Neural cell (in vitro differentiated cells): Measurements from ENCODE around the gene VWA3B. TPM values are rescaled to one million over a fixed set of nuclear protein-coding genes. Genes with fewer than 3 reads are reported as not detected.

Experiments used
- H2AFZ ChIP-seq: fragments of 200-600, 300-800 bp; sonication (generic), shearing (Covaris generic); 2 replicates; pipeline ENCODE4 v1.6.0; 2014; ENCODE audit warnings: low read depth, mild to moderate bottlenecking, antibody characterized with exemption, low read length, moderate library complexity
- H3F3A ChIP-seq: fragments of 200-600 bp; shearing (Covaris generic); 2 replicates; pipeline ENCODE4 v1.6.1; 2016; ENCODE audit warnings: mild to moderate bottlenecking, moderate library complexity, mixed read lengths, antibody characterized with exemption, low read length; ENCODE audit not compliant: insufficient read depth, poor library complexity, severe bottlenecking
- H3K27ac ChIP-seq: fragments of 200-600, 300-800 bp; sonication (generic), shearing (Covaris generic); 2 replicates; pipeline ENCODE4 v1.5.1; 2014; ENCODE audit warnings: mild to moderate bottlenecking, low read length, moderate library complexity
- H3K27me3 ChIP-seq: fragments of 300-800, 200-600 bp; sonication (generic), shearing (Covaris generic); 2 replicates; pipeline ENCODE4 v1.6.0; 2014; ENCODE audit warnings: mild to moderate bottlenecking, low read depth, low read length, moderate library complexity; ENCODE audit not compliant: insufficient read depth
- H3K36me3 ChIP-seq: fragments of 300-800, 200-600 bp; sonication (generic), shearing (Covaris generic); 2 replicates; pipeline ENCODE4 v1.5.1; 2014; ENCODE audit warnings: mild to moderate bottlenecking, antibody characterized with exemption, low read length, moderate library complexity; ENCODE audit not compliant: insufficient read depth
- H3K4me2 ChIP-seq: fragments of 300-800, 200-600 bp; sonication (generic), shearing (Covaris generic); 2 replicates; pipeline ENCODE4 v1.6.0; 2014; ENCODE audit warnings: mild to moderate bottlenecking, low read length
- H3K4me3 ChIP-seq: fragments of 300-800, 200-600 bp; sonication (generic), shearing (Covaris generic); 2 replicates; pipeline ENCODE4 v1.5.1; 2014; ENCODE audit warnings: mild to moderate bottlenecking, low read length, moderate library complexity
- H3K79me2 ChIP-seq: fragments of 200-600 bp; shearing (Covaris generic); replicated peaks from 2 replicates; pipeline ENCODE4 v1.6.0; 2014; ENCODE audit warnings: mild to moderate bottlenecking, low read length, moderate library complexity; ENCODE audit not compliant: insufficient read depth
- H3K9ac ChIP-seq: fragments of 300-800, 200-600 bp; sonication (generic), shearing (Covaris generic); 2 replicates; pipeline ENCODE4 v1.6.1; 2016; ENCODE audit warnings: mild to moderate bottlenecking, low read length, mixed read lengths
- H3K9me2 ChIP-seq: fragments of 200-600 bp; shearing (Covaris generic); 2 replicates; pipeline ENCODE4 v1.6.1; 2016; ENCODE audit warnings: mild to moderate bottlenecking, low read length, mixed read lengths; ENCODE audit not compliant: insufficient read depth
- H3K9me3 ChIP-seq: fragments of 200-600, 300-800 bp; sonication (generic), shearing (Covaris generic); 2 replicates; pipeline ENCODE4 v1.6.1; 2016; ENCODE audit warnings: mild to moderate bottlenecking, mixed run types, low read length, moderate library complexity, mixed read lengths
- H4K20me1 ChIP-seq: fragments of 200-600 bp; shearing (Covaris generic); 2 replicates; pipeline ENCODE4 v1.6.1; 2016; ENCODE audit warnings: mild to moderate bottlenecking, mixed run types; ENCODE audit not compliant: insufficient read depth
- CTCF ChIP-seq: fragments of 450-650 bp; IDR thresholded peaks from 2 replicates; pipeline ENCODE4 v1.5.1; 2014; ENCODE audit warnings: antibody characterized with exemption, mild to moderate bottlenecking, moderate library complexity; ENCODE audit not compliant: poor library complexity, severe bottlenecking
- EP300 ChIP-seq: fragments of 450-650 bp; conservative IDR thresholded peaks from 2 replicates; pipeline ENCODE4 v1.6.1; 2014; ENCODE audit warnings: antibody characterized with exemption, mild to moderate bottlenecking, moderate library complexity; ENCODE audit not compliant: poor library complexity, severe bottlenecking
- EZH2 ChIP-seq: fragments of 200-600, 300-800 bp; shearing (Covaris generic), sonication (generic); IDR thresholded peaks from 2 replicates; pipeline ENCODE4 v1.6.1; 2014; ENCODE audit warnings: antibody characterized with exemption, low read length, borderline replicate concordance, mild to moderate bottlenecking; ENCODE audit not compliant: insufficient read depth, poor library complexity, severe bottlenecking
- MXI1 ChIP-seq: fragments of 450-650 bp; conservative IDR thresholded peaks from 2 replicates; pipeline ENCODE4 v1.6.1; 2014; ENCODE audit warnings: antibody characterized with exemption, mild to moderate bottlenecking; ENCODE audit not compliant: poor library complexity, severe bottlenecking
- POLR2AphosphoS5 ChIP-seq: IDR thresholded peaks from 2 replicates; pipeline ENCODE4 v1.6.1; 2012
- RAD21 ChIP-seq: fragments of 450-650 bp; conservative IDR thresholded peaks from 2 replicates; pipeline ENCODE4 v1.6.1; 2014; ENCODE audit warnings: antibody characterized with exemption, mild to moderate bottlenecking, moderate library complexity
- REST ChIP-seq: IDR thresholded peaks from 2 replicates; pipeline ENCODE4 v1.6.1; 2012; ENCODE audit warnings: borderline replicate concordance
- SMC3 ChIP-seq: fragments of 450-650 bp; conservative IDR thresholded peaks from 2 replicates; pipeline ENCODE4 v1.6.1; 2014; ENCODE audit warnings: antibody characterized with exemption, mild to moderate bottlenecking, moderate library complexity; ENCODE audit not compliant: poor library complexity
- TAF1 ChIP-seq: IDR thresholded peaks from 2 replicates; pipeline ENCODE4 v1.6.1; 2012; ENCODE audit warnings: low read depth
- polyA plus RNA-seq: library from polyadenylated mRNA; depleted of rRNA; stranded (reverse); fragments of >200 nt; gene quantifications from 2 replicates; pipeline ENCODE4 v1.2.3, GENCODE V29; 2014

VWA3B gene
- polyA plus RNA-seq, 1 donor from 2014 or later, result not detected

- Histone ChIP-seq H3K79me2 (no peaks in the 10 kb centered on the region), H4K20me1 (no peaks in the 10 kb centered on the region), H3K9me2 (no peaks in the 10 kb centered on the region), H3K4me3 (peak overlapping the region; percentile 39), H3K36me3 (no peaks in the 10 kb centered on the region), H3K27me3 (no peaks in the 10 kb centered on the region), H2AFZ (peak overlapping the region; percentile 37), H3K9me3 (no peaks in the 10 kb centered on the region), H3K9ac (peak overlapping the region; percentile 11), H3K4me2 (peak overlapping the region; percentile 21), H3F3A (no peaks in the 10 kb centered on the region), H3K27ac (peak overlapping the region; percentile 16)
- no peak for TF ChIP-seq MXI1
- no peak for TF ChIP-seq EZH2
- TF ChIP-seq RAD21, result no peak
Observed at GRCh38 chr2:98242003-98242402, 155.0 kb downstream of the VWA3B start.

- H2AFZ ChIP-seq, result no peak overlapping the region
- no peaks in the 10 kb centered on the region for H3K36me3 ChIP-seq
- H3K27me3 ChIP-seq, result no peaks in the 10 kb centered on the region
- H3K9ac ChIP-seq, result no peak overlapping the region
- no peak for TF ChIP-seq MXI1
- no peak for TF ChIP-seq EP300
- TF ChIP-seq CTCF, result no peak
- TF ChIP-seq REST, result no peak
- no peak for TF ChIP-seq RAD21
- no peak for TF ChIP-seq EZH2
- no peak for TF ChIP-seq POLR2AphosphoS5
- no peak for TF ChIP-seq SMC3
- no peak for TF ChIP-seq TAF1
- H3K79me2 ChIP-seq, result no peaks in the 10 kb centered on the region
- H3K9me3 ChIP-seq, result peaks cover 5% of the 10 kb centered on the region
- no peaks in the 10 kb centered on the region for H3K9me2 ChIP-seq
- H3F3A ChIP-seq, result no peaks in the 10 kb centered on the region
- no peak overlapping the region for H3K27ac ChIP-seq
- no peaks in the 10 kb centered on the region for H4K20me1 ChIP-seq
- H3K4me3 ChIP-seq, result no peak overlapping the region
- H3K4me2 ChIP-seq, result no peak overlapping the region
Observed at GRCh38 chr2:98245491-98245890, 158.5 kb downstream of the VWA3B start.

GRCh38 chr2:98247383-98247782 lies 160.4 kb downstream of the VWA3B start:
- Histone ChIP-seq H3K27me3 (no peaks in the 10 kb centered on the region), H3K27ac (no peak overlapping the region), H4K20me1 (no peaks in the 10 kb centered on the region), H3K9me2 (no peaks in the 10 kb centered on the region), H3K36me3 (no peaks in the 10 kb centered on the region), H3K79me2 (no peaks in the 10 kb centered on the region), H3K9ac (no peak overlapping the region), H2AFZ (no peak overlapping the region), H3K4me2 (no peak overlapping the region), H3F3A (no peaks in the 10 kb centered on the region), H3K4me3 (no peak overlapping the region), H3K9me3 (peaks cover 5% of the 10 kb centered on the region)
- TF ChIP-seq EZH2, result no peak
- no peak for TF ChIP-seq POLR2AphosphoS5
- TF ChIP-seq SMC3, result no peak
- TF ChIP-seq REST, result no peak
- no peak for TF ChIP-seq RAD21
- no peak for TF ChIP-seq TAF1
